IMR-90 (cell line): Measurements from ENCODE around the gene SYTL1. TPM values are rescaled to one million over a fixed set of nuclear protein-coding genes. Genes with fewer than 3 reads are reported as not detected.

Experiments
- ATAC-seq: fragments of 200-7000 bp; cut with Tn5 transposase; 2 replicates; pipeline ENCODE4 v1.9.1; 2020; ENCODE audit warnings: low read depth, mild to moderate bottlenecking, moderate library complexity
- BruUV-seq: library from RNA; stranded (reverse); fragments of 400-500 nt; replicated peaks from 2 replicates; lab custom pipeline; 2021; lab: Mats Ljungman, UMichigan
- CTCF ChIA-PET: fragments of 300-600 bp; formaldehyde crosslinking; extraction: SDS; loops from one replicate; lab custom pipeline; 2021; ENCODE audit warnings: antibody characterized with exemption; lab: Yijun Ruan, JAX
- POLR2A ChIA-PET: fragments of 300-600 bp; sonication (Branson Sonifier 250); formaldehyde crosslinking; loops from one replicate; lab custom pipeline; 2022; ENCODE audit warnings: antibody characterized with exemption; ENCODE audit not compliant: unreplicated experiment; lab: Charles Lee
- DNase-seq: peaks from one replicate; pipeline ENCODE4 v3.0.0; 2013
- H2AFZ ChIP-seq: replicated peaks from 2 replicates; pipeline ENCODE3; 2013; ENCODE audit warnings: low read length, mild to moderate bottlenecking; ENCODE audit not compliant: poor library complexity
- H2AK5ac ChIP-seq: 2 replicates; pipeline ENCODE4 v1.6.1; 2013; ENCODE audit warnings: low read depth, low read length, inconsistent platforms
- H2AK9ac ChIP-seq: replicated peaks from 2 replicates; pipeline ENCODE3; 2013; ENCODE audit warnings: mild to moderate bottlenecking, low read depth, low read length, moderate library complexity; ENCODE audit not compliant: poor library complexity
- H2BK120ac ChIP-seq: 2 replicates; pipeline ENCODE4 v1.6.1; 2013; ENCODE audit warnings: low read depth, low read length, inconsistent platforms
- H2BK15ac ChIP-seq: 3 replicates; pipeline ENCODE4 v1.6.1; 2013; ENCODE audit warnings: low read depth, low read length, inconsistent platforms
- H2BK20ac ChIP-seq: 2 replicates; pipeline ENCODE4 v1.6.1; 2013; ENCODE audit warnings: low read depth, mild to moderate bottlenecking, inconsistent platforms, low read length, moderate library complexity
- H2BK5ac ChIP-seq: 2 replicates; pipeline ENCODE4 v1.6.1; 2013; ENCODE audit warnings: mild to moderate bottlenecking, low read depth, low read length, inconsistent platforms; ENCODE audit not compliant: poor library complexity, severe bottlenecking
- H3K14ac ChIP-seq: replicated peaks from 2 replicates; pipeline ENCODE4 v1.6.1; 2013; ENCODE audit warnings: low read depth, low read length, inconsistent platforms
- H3K18ac ChIP-seq: 2 replicates; pipeline ENCODE4 v1.6.1; 2013; ENCODE audit warnings: low read depth, low read length, control low read depth
- H3K23ac ChIP-seq: 2 replicates; pipeline ENCODE4 v1.6.1; 2013; ENCODE audit warnings: low read depth, low read length, inconsistent platforms
- H3K27ac ChIP-seq: 2 replicates; pipeline ENCODE4 v1.5.1; 2013; ENCODE audit warnings: mild to moderate bottlenecking, control low read depth, low read length; ENCODE audit not compliant: insufficient read depth
- H3K27me3 ChIP-seq: 2 replicates; pipeline ENCODE4 v1.6.1; 2013; ENCODE audit warnings: low read length; ENCODE audit not compliant: control insufficient read depth, insufficient read depth
- H3K36me3 ChIP-seq: 2 replicates; pipeline ENCODE4 v1.6.1; 2013; ENCODE audit warnings: low read length, mixed read lengths; ENCODE audit not compliant: control insufficient read depth, insufficient read depth
- H3K4ac ChIP-seq: 2 replicates; pipeline ENCODE4 v1.6.1; 2013; ENCODE audit warnings: low read depth, low read length, inconsistent platforms
- H3K4me1 ChIP-seq: 2 replicates; pipeline ENCODE4 v1.6.1; 2013; ENCODE audit warnings: low read length, mixed read lengths; ENCODE audit not compliant: control insufficient read depth, insufficient read depth
- H3K4me2 ChIP-seq: 2 replicates; pipeline ENCODE4 v1.6.1; 2013; ENCODE audit warnings: low read depth, mild to moderate bottlenecking, control low read depth, low read length, moderate library complexity
- H3K4me3 ChIP-seq: 2 replicates; pipeline ENCODE4 v1.5.1; 2013; ENCODE audit warnings: low read depth, mild to moderate bottlenecking, control low read depth, low read length, moderate library complexity; ENCODE audit not compliant: insufficient read depth
- H3K56ac ChIP-seq: 2 replicates; pipeline ENCODE4 v1.6.1; 2013; ENCODE audit warnings: low read length, inconsistent platforms; ENCODE audit not compliant: insufficient read depth; ENCODE audit errors: extremely low read depth
- H3K79me1 ChIP-seq, 2 experiments: 2 replicates each; pipeline ENCODE4 v1.6.1; 2013; ENCODE audit warnings: low read length in 2 of 2, inconsistent platforms in 1 of 2, low read depth in 1 of 2
- H3K9ac ChIP-seq: 2 replicates; pipeline ENCODE4 v1.6.1; 2013; ENCODE audit warnings: low read depth, low read length, control low read depth
- H3K9me1 ChIP-seq: 2 replicates; pipeline ENCODE4 v1.6.1; 2013; ENCODE audit warnings: low read length, inconsistent platforms; ENCODE audit not compliant: insufficient read depth
- H3K9me3 ChIP-seq: 2 replicates; pipeline ENCODE4 v1.6.1; 2013; ENCODE audit warnings: low read length; ENCODE audit not compliant: control insufficient read depth, insufficient read depth
- H4K20me1 ChIP-seq: 2 replicates; pipeline ENCODE4 v1.6.1; 2013; ENCODE audit warnings: low read length, inconsistent platforms; ENCODE audit not compliant: insufficient read depth
- H4K5ac ChIP-seq: 2 replicates; pipeline ENCODE4 v1.6.1; 2013; ENCODE audit warnings: mild to moderate bottlenecking, low read depth, low read length, control low read depth
- H4K8ac ChIP-seq, 2 experiments: 2 replicates each; pipeline ENCODE4 v1.6.1; 2013; ENCODE audit warnings: low read depth in 2 of 2, low read length in 2 of 2, control low read depth in 1 of 2, inconsistent platforms in 1 of 2
- H4K91ac ChIP-seq: 2 replicates; pipeline ENCODE4 v1.6.1; 2013; ENCODE audit warnings: low read depth, low read length, inconsistent platforms; ENCODE audit not compliant: insufficient read depth
- CTCF ChIP-seq: conservative IDR thresholded peaks from 2 replicates; pipeline ENCODE4 v1.5.1; 2012; ENCODE audit warnings: mild to moderate bottlenecking, low read depth, low read length, improper control_type of control experiment
- WGBS, 2 experiments: methylation state at CpG; one replicate each; pipeline versions ENCODE4 v1.1.5 to v1.1.7; 2013; ENCODE audit warnings: missing lambda C conversion rate in 2 of 2; ENCODE audit not compliant: insufficient read length in 1 of 2; ENCODE audit errors: extremely low coverage in 2 of 2; 5-methylcytosine and 5-hydroxymethylcytosine counted together
- dilution Hi-C: fragments of 300-500 bp; cut with HindIII; formaldehyde crosslinking; loops from one replicate; pipeline ENCODE4 v1.14.3; 2018; ENCODE audit warnings: low sequenced_read_pairs; ENCODE audit not compliant: unreplicated experiment
- in situ Hi-C: fragments of 300-500 bp; cut with MboI; formaldehyde crosslinking; loops from 3 replicates; pipeline ENCODE4 v1.14.3; 2019; ENCODE audit warnings: low sequenced_read_pairs, inconsistent platforms, mixed read lengths
- intact Hi-C: fragments of 100-400 bp; cut with micrococcal nuclease; formaldehyde crosslinking; loops from 2 replicates; pipeline ENCODE4 v1.10.0; 2022
- polyA plus RNA-seq, 3 experiments: library from polyadenylated mRNA; depleted of rRNA; stranded (reverse); fragments of >200 nt; gene quantifications; 2 replicates each; pipeline ENCODE4 v1.2.3, GENCODE V29; 2012; ENCODE audit warnings: low replicate concordance in 1 of 3
- total RNA-seq: library from RNA; depleted of rRNA; stranded (reverse); fragments of >200 nt; gene quantifications from 2 replicates; pipeline ENCODE4 v1.2.3, GENCODE V29; 2012

Gene SYTL1
- total and polyA plus RNA-seq, 2 of the 4 experiments (the other 2 are of a cell fraction) = 0.18 to 1.0 TPM

- TF ChIP-seq CTCF = no peak
- Histone ChIP-seq H4K91ac (no peak overlapping the region; the same call in 1 of the 2 replicates), H3K56ac (no peak overlapping the region), H3K4me1 (peaks cover 27% of the 10 kb centered on the region), H3K4me3 (no peak overlapping the region), H4K20me1 (0 out of 2 replicates have a peak, but pooled peaks cover 4% of the 10 kb centered on the region), H3K14ac (no peak overlapping the region), H3K18ac (no peak overlapping the region), H3K23ac (no peak overlapping the region), H2AK5ac (no peak overlapping the region), H4K5ac (no peak overlapping the region), H3K4ac (no peak overlapping the region), H3K36me3 (peaks cover 10% of the 10 kb centered on the region; the same call in 1 of the 2 replicates), H3K79me1 (peaks cover 0 to 21% of the 10 kb centered on the region in 2 experiments; a peak in 2 of 4 replicates), H2AFZ (no peak overlapping the region), H2AK9ac (no peak overlapping the region), H2BK120ac (no peak overlapping the region), H3K9ac (no peak overlapping the region), H3K27ac (no peak overlapping the region), H3K27me3 (no peaks in the 10 kb centered on the region), H3K4me2 (no peak overlapping the region), H2BK5ac (no peak overlapping the region), H2BK20ac (no peak overlapping the region), H3K9me3 (no peaks in the 10 kb centered on the region), H4K8ac (no peak overlapping the region), H3K9me1 (peaks cover 13% of the 10 kb centered on the region), H2BK15ac (no peak overlapping the region)
- intact Hi-C loops (no loop called here), in situ Hi-C loops (loop anchor here (5.0 kb wide), 2 partner anchors 90 to 305 kb away; partner anchors contain the start of gene GPR3), dilution Hi-C loops (no loop called here)
- CTCF ChIA-PET = interaction anchor here (0.8 to 7.1 kb wide), 3 partner anchors 86 to 94 kb away, joined by 3 to 79 read pairs (median 3); no protein-coding TSS in a partner anchor
- no CpG with 5 or more reads among the region's 2 CpGs for WGBS, 2 experiments
- POLR2A ChIA-PET = interaction anchor here (0.6 kb wide), 1 partner anchor 12 kb away, joined by 7 read pairs; no protein-coding TSS in a partner anchor
- ATAC-seq = no peak
- DNase-seq = no peak
- no TSS peak for BruUV-seq
Measured at GRCh38 chr1:27302612-27303011, 39.2 kb upstream of the SYTL1 start.
